Thoracic aorta (tissue), 2 donors: ENCODE results near the gene NAPA. TPM values are rescaled to one million over a fixed set of nuclear protein-coding genes. Genes with fewer than 3 reads are reported as not detected.
A peak's percentile ranks its signal among the peaks of the same experiment; 100 is the strongest.

Source experiments
- ATAC-seq: fragments of 150-250 bp; one replicate; pipeline ENCODE4 v1.8.0; 2017; ENCODE audit warnings: low read depth; ENCODE audit not compliant: insufficient number of reproducible peaks, low FRiP score
- DNase-seq: peaks from one replicate; pipeline ENCODE4 v3.0.0-alpha.2; 2020; ENCODE audit warnings: low spot score
- H3K27ac ChIP-seq, 2 donors: fragments of 200-600 bp; sonication (generic); 1 replicate in 1 of 2; 2 replicates in 1 of 2; pipeline ENCODE4 v1.5.1; 2016; ENCODE audit warnings: mild to moderate bottlenecking in 2 of 2, moderate library complexity in 2 of 2
- H3K27me3 ChIP-seq: fragments of 200-600 bp; sonication (generic); replicated peaks from 2 replicates; pipeline ENCODE4 v1.6.0; 2016; ENCODE audit warnings: mild to moderate bottlenecking; ENCODE audit not compliant: insufficient read depth
- H3K36me3 ChIP-seq: fragments of 200-600 bp; sonication (generic); one replicate; pipeline ENCODE4 v1.5.1; 2016
- H3K4me1 ChIP-seq, 2 donors: fragments of 200-600 bp; sonication (generic); 1 replicate in 1 of 2; 2 replicates in 1 of 2; pipeline versions ENCODE4 v1.5.1 to v1.6.0; 2016; ENCODE audit warnings: low read depth in 2 of 2, mild to moderate bottlenecking in 1 of 2; ENCODE audit not compliant: control insufficient read depth in 1 of 2
- H3K4me3 ChIP-seq: fragments of 200-600 bp; sonication (generic); 2 replicates; pipeline ENCODE4 v1.5.1; 2016; ENCODE audit warnings: mild to moderate bottlenecking
- H3K9me3 ChIP-seq: fragments of 200-600 bp; sonication (generic); 2 replicates; pipeline ENCODE4 v1.5.1; 2016
- CTCF ChIP-seq: fragments of 200-600 bp; sonication (generic); IDR thresholded peaks from one replicate; pipeline ENCODE4 v1.5.1; 2019; ENCODE audit warnings: antibody characterized with exemption
- total RNA-seq, 2 donors: library from RNA; depleted of rRNA; stranded (reverse); fragments of >200 nt; gene quantifications; one replicate each; pipeline versions ENCODE4 v1.1.0 to v1.2.3, GENCODE V29; 2016

The NAPA gene
- total RNA-seq, result 100 to 1,000 TPM; 107 to 147 TPM

GRCh38 chr19:47514869-47515588, at the start of gene NAPA:
NAPA (minus strand) TSS chr19:47515063; CDS start chr19:47514940, 123 bp downstream.
- Histone ChIP-seq H3K9me3 (no peaks in the 10 kb centered on the region), H3K4me3 (peak within 1 kb of the TSS; percentile 87), H3K4me1 (peaks cover 35 to 48% of the 10 kb centered on the region in 2 donors), H3K36me3 (no peaks in the 10 kb centered on the region), H3K27me3 (no peaks in the 10 kb centered on the region), H3K27ac (peak within 1 kb of the TSS; percentile 88 to 96)
- ATAC-seq, result peak; percentile 97
- peak; percentile 100 for DNase-seq
- TF ChIP-seq CTCF, result no peak

GRCh38 chr19:47564081-47564480, 49.2 kb upstream of the NAPA start:
- Histone ChIP-seq H3K27ac (no peak overlapping the region), H3K36me3 (no peaks in the 10 kb centered on the region), H3K9me3 (no peaks in the 10 kb centered on the region), H3K27me3 (no peaks in the 10 kb centered on the region), H3K4me3 (no peak overlapping the region), H3K4me1 (no peaks in the 10 kb centered on the region)
- no peak for TF ChIP-seq CTCF
- DNase-seq (no peak), ATAC-seq (no peak)

- DNase-seq (no peak), ATAC-seq (no peak)
- H3K27me3 ChIP-seq, result no peaks in the 10 kb centered on the region
- no peak for TF ChIP-seq CTCF
- no peak overlapping the region for H3K4me3 ChIP-seq
- H3K9me3 ChIP-seq, result no peaks in the 10 kb centered on the region
- no peaks in the 10 kb centered on the region for H3K4me1 ChIP-seq
- H3K27ac ChIP-seq, result no peak overlapping the region
- H3K36me3 ChIP-seq, result no peaks in the 10 kb centered on the region
Observed at GRCh38 chr19:47561440-47562057, 46.7 kb upstream of the NAPA start.

DNA sequence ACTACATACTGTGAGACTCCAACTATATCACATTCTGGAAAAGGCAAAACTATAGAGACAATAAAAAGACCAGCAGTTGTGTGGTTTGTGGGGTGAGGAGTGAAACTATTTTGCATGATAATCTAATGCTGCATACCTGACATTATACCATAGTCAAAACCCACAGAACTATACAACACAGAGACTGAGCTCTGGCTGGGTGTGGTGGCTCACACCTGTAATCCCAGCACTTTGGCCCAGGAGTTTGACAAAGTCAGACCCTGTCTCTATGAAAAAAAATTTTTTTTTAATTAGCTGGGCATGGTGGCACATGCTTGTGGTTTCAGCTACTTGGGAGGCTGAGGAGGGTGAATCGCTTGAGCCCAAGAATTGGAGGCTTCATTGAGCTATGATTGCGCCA, 46.1 kb upstream of the NAPA start:
- no peaks in the 10 kb centered on the region for H3K9me3 ChIP-seq
- TF ChIP-seq CTCF, result no peak
- no peak overlapping the region for H3K27ac ChIP-seq
- no peak for ATAC-seq
- no peaks in the 10 kb centered on the region for H3K4me1 ChIP-seq
- no peaks in the 10 kb centered on the region for H3K27me3 ChIP-seq
- no peaks in the 10 kb centered on the region for H3K36me3 ChIP-seq
- no peak overlapping the region for H3K4me3 ChIP-seq
- DNase-seq, result no peak

- peaks cover 0 to 4% of the 10 kb centered on the region in 2 donors for H3K4me1 ChIP-seq
- no peaks in the 10 kb centered on the region for H3K36me3 ChIP-seq
- ATAC-seq (no peak), DNase-seq (no peak)
- no peaks in the 10 kb centered on the region for H3K27me3 ChIP-seq
- no peaks in the 10 kb centered on the region for H3K9me3 ChIP-seq
- no peak for TF ChIP-seq CTCF
- no peak overlapping the region for H3K27ac ChIP-seq
- H3K4me3 ChIP-seq, result no peak overlapping the region
Observed at GRCh38 chr19:47550129-47550528, 35.3 kb upstream of the NAPA start.
